Vagina (tissue), 2 donors: ENCODE data around the gene SLC28A1.

ENCODE experiments used
- POLR2A ChIP-seq, 2 donors: fragments of 450-650 bp; IDR thresholded peaks; one replicate each; pipeline ENCODE4 v1.6.1; 2017; ENCODE audit warnings: antibody characterized with exemption in 2 of 2, mild to moderate bottlenecking in 2 of 2, moderate library complexity in 2 of 2
- POLR2AphosphoS5 ChIP-seq, 2 donors: sonication (generic); formaldehyde crosslinking; IDR thresholded peaks; one replicate each; pipeline ENCODE4 v1.9.0; 2017; ENCODE audit warnings: antibody characterized with exemption in 2 of 2, mild to moderate bottlenecking in 2 of 2, low read depth in 1 of 2; ENCODE audit not compliant: insufficient read depth in 1 of 2
- TF ChIP-seq, protein P1 (sequence below), 3 experiments: fragments of 450-650 bp in 2 of 3; fragments of 200-600 bp in 1 of 3; sonication (generic) in 1 of 3; IDR thresholded peaks; one replicate each; pipeline ENCODE4 v1.5.1; 2017 to 2019; ENCODE audit warnings: antibody characterized with exemption in 3 of 3, mild to moderate bottlenecking in 2 of 3, moderate library complexity in 2 of 3

DNA sequence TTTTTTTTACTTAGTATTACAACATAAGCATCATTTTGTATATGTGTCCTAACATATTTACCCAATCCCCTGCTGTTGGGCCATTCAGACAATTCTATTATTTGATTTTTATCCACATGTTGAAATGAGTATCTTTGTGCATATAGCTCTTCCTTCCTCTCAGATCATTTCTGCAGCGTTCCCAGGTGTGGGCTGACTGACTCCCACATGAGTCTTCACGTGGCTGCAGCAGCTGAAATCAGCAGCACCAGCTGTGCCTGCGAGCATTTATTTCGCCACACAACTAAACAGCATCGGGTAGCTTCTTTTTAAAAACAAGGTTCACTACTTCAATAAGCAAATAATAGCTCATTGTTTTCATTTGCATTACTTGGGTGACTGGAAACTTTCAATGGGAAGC lies 52.7 kb downstream of the SLC28A1 start:
- TF ChIP-seq, protein P1, sequence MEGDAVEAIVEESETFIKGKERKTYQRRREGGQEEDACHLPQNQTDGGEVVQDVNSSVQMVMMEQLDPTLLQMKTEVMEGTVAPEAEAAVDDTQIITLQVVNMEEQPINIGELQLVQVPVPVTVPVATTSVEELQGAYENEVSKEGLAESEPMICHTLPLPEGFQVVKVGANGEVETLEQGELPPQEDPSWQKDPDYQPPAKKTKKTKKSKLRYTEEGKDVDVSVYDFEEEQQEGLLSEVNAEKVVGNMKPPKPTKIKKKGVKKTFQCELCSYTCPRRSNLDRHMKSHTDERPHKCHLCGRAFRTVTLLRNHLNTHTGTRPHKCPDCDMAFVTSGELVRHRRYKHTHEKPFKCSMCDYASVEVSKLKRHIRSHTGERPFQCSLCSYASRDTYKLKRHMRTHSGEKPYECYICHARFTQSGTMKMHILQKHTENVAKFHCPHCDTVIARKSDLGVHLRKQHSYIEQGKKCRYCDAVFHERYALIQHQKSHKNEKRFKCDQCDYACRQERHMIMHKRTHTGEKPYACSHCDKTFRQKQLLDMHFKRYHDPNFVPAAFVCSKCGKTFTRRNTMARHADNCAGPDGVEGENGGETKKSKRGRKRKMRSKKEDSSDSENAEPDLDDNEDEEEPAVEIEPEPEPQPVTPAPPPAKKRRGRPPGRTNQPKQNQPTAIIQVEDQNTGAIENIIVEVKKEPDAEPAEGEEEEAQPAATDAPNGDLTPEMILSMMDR (IDR thresholded peaks at IDR 0.05), result no peak
- no peak for TF ChIP-seq POLR2A (IDR thresholded peaks at IDR 0.05)
- no peak for TF ChIP-seq POLR2AphosphoS5 (IDR thresholded peaks at IDR 0.05; ENCODE audit: insufficient read depth in 1 of 2, low read depth in 1 of 2)
